Smooth muscle cell (in vitro differentiated cells): Measurements from ENCODE around the gene HDHD3. TPM values are rescaled to one million over a fixed set of nuclear protein-coding genes. Genes with fewer than 3 reads are reported as not detected.

Experiments used
- DNase-seq: peaks from one replicate; lab custom pipeline; 2025; ENCODE audit not compliant: unreplicated experiment; lab: John Stamatoyannopoulos, UW
- H2AFZ ChIP-seq: fragments of 200-600 bp; sonication (generic); 2 replicates; pipeline ENCODE4 v1.6.0; 2016; ENCODE audit warnings: antibody characterized with exemption, low read depth, mild to moderate bottlenecking
- H3F3A ChIP-seq: fragments of 200-600 bp; sonication (generic); 2 replicates; pipeline ENCODE4 v1.6.0; 2017; ENCODE audit warnings: antibody characterized with exemption, low read depth
- H3K27ac ChIP-seq: fragments of 200-600 bp; sonication (generic); 2 replicates; pipeline ENCODE4 v1.5.1; 2016; ENCODE audit warnings: low read depth, mild to moderate bottlenecking
- H3K27me3 ChIP-seq: fragments of 200-600 bp; sonication (generic); 2 replicates; pipeline ENCODE4 v1.6.1; 2016; ENCODE audit warnings: low read depth, mild to moderate bottlenecking
- H3K36me3 ChIP-seq: fragments of 200-600 bp; sonication (generic); 2 replicates; pipeline ENCODE4 v1.5.1; 2016; ENCODE audit warnings: low read depth
- H3K4me1 ChIP-seq: fragments of 200-600 bp; sonication (generic); 2 replicates; pipeline ENCODE4 v1.5.1; 2016; ENCODE audit warnings: low read depth
- H3K4me2 ChIP-seq: fragments of 200-600 bp; sonication (generic); 2 replicates; pipeline ENCODE4 v1.6.0; 2016; ENCODE audit warnings: mild to moderate bottlenecking
- H3K4me3 ChIP-seq: fragments of 200-600 bp; sonication (generic); 2 replicates; pipeline ENCODE4 v1.5.1; 2016; ENCODE audit warnings: mild to moderate bottlenecking
- H3K79me2 ChIP-seq: fragments of 200-600 bp; sonication (generic); 2 replicates; pipeline ENCODE4 v1.6.0; 2016; ENCODE audit warnings: low read depth, mild to moderate bottlenecking
- H3K9ac ChIP-seq: fragments of 200-600 bp; sonication (generic); 2 replicates; pipeline ENCODE4 v1.6.0; 2016; ENCODE audit warnings: low read depth
- H3K9me3 ChIP-seq: fragments of 200-600 bp; sonication (generic); replicated peaks from 2 replicates; pipeline ENCODE4 v1.5.1; 2016; ENCODE audit warnings: low read depth
- H4K20me1 ChIP-seq: fragments of 200-600 bp; sonication (generic); 2 replicates; pipeline ENCODE4 v1.6.0; 2016; ENCODE audit warnings: low read depth
- CTCF ChIP-seq: fragments of 200-600 bp; sonication (generic); IDR thresholded peaks from 2 replicates; pipeline ENCODE4 v1.5.1; 2017; ENCODE audit warnings: borderline replicate concordance, mild to moderate bottlenecking, antibody characterized with exemption; ENCODE audit not compliant: insufficient read depth, poor library complexity, severe bottlenecking
- WGBS: methylation state at CpG from one replicate; pipeline ENCODE4 v1.1.7; 2016; ENCODE audit warnings: low lambda C conversion rate; 5-methylcytosine and 5-hydroxymethylcytosine counted together
- polyA plus RNA-seq: library from polyadenylated mRNA; unstranded; fragments of >200 nt; fragmentation: Nextera tagmentation; extraction: Ambion mirVana; gene quantifications from 2 replicates; pipeline ENCODE4 v1.2.1, GENCODE V29; 2016
- total RNA-seq: library from RNA; depleted of rRNA; stranded (reverse); fragments of >200 nt; gene quantifications from 2 replicates; pipeline ENCODE4 v1.2.3, GENCODE V29; 2014

Gene HDHD3
- total and polyA plus RNA-seq, 2 experiments from 2014 or later = 2.9 to 12.5 TPM

GRCh38 chr9:113364951-113365350, 11.8 kb downstream of the HDHD3 start:
- Histone ChIP-seq H3K79me2 (no peaks in the 10 kb centered on the region), H3K4me3 (no peak overlapping the region), H3K9ac (no peak overlapping the region), H3K27me3 (no peaks in the 10 kb centered on the region), H3K36me3 (no peaks in the 10 kb centered on the region), H3K4me1 (no peaks in the 10 kb centered on the region), H3K4me2 (no peak overlapping the region), H3K9me3 (no peaks in the 10 kb centered on the region), H3K27ac (no peak overlapping the region), H3F3A (no peaks in the 10 kb centered on the region), H4K20me1 (no peaks in the 10 kb centered on the region), H2AFZ (no peak overlapping the region)
- 100% methylated on average over 1 of the region's 1 CpG for WGBS
- no peak for TF ChIP-seq CTCF
- no peak for DNase-seq

- TF ChIP-seq CTCF = no peak
- Histone ChIP-seq H3K27me3 (no peaks in the 10 kb centered on the region), H3K79me2 (no peaks in the 10 kb centered on the region), H3K9ac (no peak overlapping the region), H3K4me2 (no peak overlapping the region), H3K9me3 (no peaks in the 10 kb centered on the region), H2AFZ (no peak overlapping the region), H3K4me3 (no peak overlapping the region), H3K27ac (no peak overlapping the region), H3F3A (no peaks in the 10 kb centered on the region), H3K36me3 (no peaks in the 10 kb centered on the region), H4K20me1 (no peaks in the 10 kb centered on the region), H3K4me1 (no peaks in the 10 kb centered on the region)
- 88% methylated on average over 3 of the region's 3 CpGs for WGBS
- no peak for DNase-seq
Measured at GRCh38 chr9:113363336-113363735, 13.4 kb downstream of the HDHD3 start.

GRCh38 chr9:113361304-113362018, 15.3 kb downstream of the HDHD3 start:
- no peaks in the 10 kb centered on the region for H3K4me1 ChIP-seq
- H3K4me2 ChIP-seq = no peak overlapping the region
- H4K20me1 ChIP-seq = no peaks in the 10 kb centered on the region
- no peak overlapping the region for H3K9ac ChIP-seq
- H3K79me2 ChIP-seq = no peaks in the 10 kb centered on the region
- no peak overlapping the region for H3K4me3 ChIP-seq
- H3K27me3 ChIP-seq = no peaks in the 10 kb centered on the region
- 68% methylated on average over 7 of the region's 7 CpGs for WGBS
- no peaks in the 10 kb centered on the region for H3F3A ChIP-seq
- no peak for DNase-seq
- no peaks in the 10 kb centered on the region for H3K9me3 ChIP-seq
- H2AFZ ChIP-seq = no peak overlapping the region
- TF ChIP-seq CTCF = no peak
- H3K36me3 ChIP-seq = no peaks in the 10 kb centered on the region
- no peak overlapping the region for H3K27ac ChIP-seq
